Uterus (tissue), 2 donors: Measurements from ENCODE around the gene SH3YL1.

Experiments
- CTCF ChIP-seq, 4 experiments: fragments of 200-600 bp in 2 of 4; fragments of 450-650 bp in 2 of 4; sonication (generic) in 2 of 4; IDR thresholded peaks; one replicate each; pipeline ENCODE4 v1.5.1; 2016 to 2019; ENCODE audit warnings: antibody characterized with exemption in 4 of 4, mild to moderate bottlenecking in 2 of 4, moderate library complexity in 1 of 4
- POLR2A ChIP-seq, 2 donors: fragments of 450-650 bp; IDR thresholded peaks; one replicate each; pipeline ENCODE4 v1.6.1; 2016; ENCODE audit warnings: antibody characterized with exemption in 2 of 2, mild to moderate bottlenecking in 1 of 2, moderate library complexity in 1 of 2

- TF ChIP-seq CTCF (IDR thresholded peaks at IDR 0.05): no peak
- no peak for TF ChIP-seq POLR2A (IDR thresholded peaks at IDR 0.05)
Observed at GRCh38 chr2:201648-202433, 62.0 kb downstream of the SH3YL1 start.
